Panc1 (cell line): ENCODE results near the gene BRF1. TPM values are rescaled to one million over a fixed set of nuclear protein-coding genes. Genes with fewer than 3 reads are reported as not detected.

Experiments used
- ATAC-seq: fragments of 200-7000 bp; cut with Tn5 transposase; 2 replicates; pipeline ENCODE4 v1.9.1; 2020; ENCODE audit warnings: mild to moderate bottlenecking, moderate library complexity
- BruUV-seq: library from RNA; stranded (reverse); fragments of 400-500 nt; replicated peaks from 2 replicates; lab custom pipeline; 2021; lab: Mats Ljungman, UMichigan
- CTCF ChIA-PET: fragments of 300-600 bp; sonication (Branson Sonifier 250); formaldehyde crosslinking; loops from one replicate; lab custom pipeline; 2022; ENCODE audit warnings: antibody characterized with exemption; lab: Charles Lee
- POLR2A ChIA-PET: fragments of 300-600 bp; sonication (Branson Sonifier 250); formaldehyde crosslinking; loops from one replicate; lab custom pipeline; 2022; ENCODE audit warnings: antibody characterized with exemption; lab: Charles Lee
- DNase-seq: peaks from one replicate; pipeline ENCODE4 v3.0.0-alpha.2; 2010; ENCODE audit warnings: low read depth, low spot score
- H3K27ac ChIP-seq: 2 replicates; pipeline ENCODE4 v1.5.1; 2011; ENCODE audit warnings: mild to moderate bottlenecking, low read length, inconsistent platforms
- H3K27me3 ChIP-seq: fragments of 200-500 bp; sonication (Bioruptor generic); 2 replicates; pipeline ENCODE4 v1.6.0; 2014; ENCODE audit warnings: low read length, inconsistent platforms; ENCODE audit not compliant: control insufficient read depth, insufficient read depth
- H3K36me3 ChIP-seq: fragments of 200-500 bp; sonication (Bioruptor generic); 2 replicates; pipeline ENCODE4 v1.5.1; 2014; ENCODE audit warnings: inconsistent platforms, mild to moderate bottlenecking, low read length, moderate library complexity; ENCODE audit not compliant: control insufficient read depth, insufficient read depth
- H3K4me1 ChIP-seq: 2 replicates; pipeline ENCODE4 v1.5.1; 2011; ENCODE audit warnings: inconsistent platforms, mild to moderate bottlenecking, low read length, moderate library complexity; ENCODE audit not compliant: control insufficient read depth, insufficient read depth
- H3K4me3 ChIP-seq, 2 experiments: 2 replicates each; pipeline ENCODE4 v1.5.1; 2011 to 2012; ENCODE audit warnings: low read depth in 2 of 2, low read length in 2 of 2, mild to moderate bottlenecking in 2 of 2, inconsistent platforms in 1 of 2, moderate library complexity in 1 of 2
- H3K9me3 ChIP-seq: fragments of 200-500 bp; sonication (Bioruptor generic); 2 replicates; pipeline ENCODE4 v1.5.1; 2014; ENCODE audit warnings: low read depth, mild to moderate bottlenecking, inconsistent platforms, low read length, moderate library complexity; ENCODE audit not compliant: control insufficient read depth, insufficient read depth
- CTCF ChIP-seq: fragments of 450-650 bp; IDR thresholded peaks from 2 replicates; pipeline ENCODE4 v1.5.1; 2017; ENCODE audit warnings: mild to moderate bottlenecking
- POLR2AphosphoS5 ChIP-seq: IDR thresholded peaks from 2 replicates; pipeline ENCODE4 v1.6.1; 2012; ENCODE audit warnings: mild to moderate bottlenecking, low read depth, low read length, moderate library complexity
- REST ChIP-seq, 2 experiments: IDR thresholded peaks; 2 replicates each; pipeline ENCODE4 v1.6.1; 2011 to 2012; ENCODE audit warnings: low read depth in 2 of 2, control low read depth in 1 of 2, low read length in 1 of 2, mild to moderate bottlenecking in 1 of 2, moderate library complexity in 1 of 2; ENCODE audit not compliant: insufficient read depth in 1 of 2
- SIN3A ChIP-seq: IDR thresholded peaks from 2 replicates; pipeline ENCODE4 v1.6.1; 2012; ENCODE audit warnings: low read depth, mild to moderate bottlenecking, low read length, moderate library complexity, borderline replicate concordance; ENCODE audit not compliant: insufficient read depth
- TCF7L2 ChIP-seq: IDR thresholded peaks from 2 replicates; pipeline ENCODE4 v1.6.1; 2011; ENCODE audit warnings: mild to moderate bottlenecking, low read depth, low read length, inconsistent platforms
- in situ Hi-C: cut with HindIII; loops from 2 replicates; pipeline ENCODE4 v1.10.0; 2016; ENCODE audit warnings: low sequenced_read_pairs, low pct_unique_long_range_greater_than_20kb
- intact Hi-C: fragments of 100-400 bp; cut with micrococcal nuclease; formaldehyde crosslinking; loops from one replicate; pipeline ENCODE4 v1.10.0; 2022; ENCODE audit not compliant: unreplicated experiment
- total RNA-seq: library from RNA; stranded (reverse); gene quantifications from one replicate; pipeline ENCODE4 v1.2.1, GENCODE V29; 2021; ENCODE audit not compliant: unreplicated experiment

BRF1 gene
- total RNA-seq, 1 experiment from 2014 or later, result 25.0 TPM

- H3K9me3 ChIP-seq, result no peaks in the 10 kb centered on the region
- POLR2A ChIA-PET, result no interaction called here
- no peaks in the 10 kb centered on the region for H3K27me3 ChIP-seq
- intact Hi-C loops (no loop called here), in situ Hi-C loops (no loop called here)
- H3K27ac ChIP-seq, result no peak overlapping the region
- H3K4me3 ChIP-seq, result peak overlapping the region in 1 of 2 experiments; percentile 61; a peak in 1 of 4 replicates
- ATAC-seq (no peak), DNase-seq (no peak)
- no TSS peak for BruUV-seq
- H3K4me1 ChIP-seq, result peaks cover 12% of the 10 kb centered on the region
- no peak for TF ChIP-seq TCF7L2
- TF ChIP-seq REST (IDR thresholded peaks at IDR 0.05; ENCODE audit: insufficient read depth in 1 of 2, low read depth in 2 of 2, low read length in 1 of 2), result no peak
- no peak for TF ChIP-seq SIN3A
- TF ChIP-seq POLR2AphosphoS5, result no peak
- TF ChIP-seq CTCF, result no peak
- CTCF ChIA-PET, result interaction anchor here (0.6 kb wide), 1 partner anchor 74 kb away, joined by 3 read pairs; no protein-coding TSS in a partner anchor
- no peaks in the 10 kb centered on the region; the same call in 1 of the 2 replicates for H3K36me3 ChIP-seq
These were observed 15.8 kb upstream of the BRF1 start for GRCh38 chr14:105316577-105316941.

GRCh38 chr14:105315941-105316576 is 15.3 kb upstream of the BRF1 start:
- DNase-seq, result no peak
- H3K27ac ChIP-seq, result peak overlapping the region; percentile 65; the same call in 1 of the 2 replicates
- no peaks in the 10 kb centered on the region for H3K9me3 ChIP-seq
- no peak for ATAC-seq
- peaks cover 12% of the 10 kb centered on the region for H3K4me1 ChIP-seq
- intact Hi-C loops (no loop called here), in situ Hi-C loops (no loop called here)
- BruUV-seq, result no TSS peak
- TF ChIP-seq POLR2AphosphoS5, result no peak
- no peak for TF ChIP-seq REST (IDR thresholded peaks at IDR 0.05; ENCODE audit: insufficient read depth in 1 of 2, low read depth in 2 of 2, low read length in 1 of 2)
- TF ChIP-seq CTCF, result no peak
- no peak for TF ChIP-seq SIN3A
- TF ChIP-seq TCF7L2, result no peak
- peak overlapping the region; percentile 61 for H3K4me3 ChIP-seq
- H3K36me3 ChIP-seq, result no peaks in the 10 kb centered on the region; the same call in 1 of the 2 replicates
- POLR2A ChIA-PET, result no interaction called here
- CTCF ChIA-PET, result interaction anchor here (0.6 kb wide), 1 partner anchor 75 kb away, joined by 3 read pairs; no protein-coding TSS in a partner anchor
- H3K27me3 ChIP-seq, result no peaks in the 10 kb centered on the region
